ENCODE measurements around the gene SLC16A2.

- TF ChIP-seq CTCF (IDR thresholded peaks at IDR 0.05; ENCODE audit: borderline replicate concordance, extremely low read depth, low read length, poor library complexity, severe bottlenecking) (no peak), EZH2 (IDR thresholded peaks at IDR 0.05; ENCODE audit: borderline replicate concordance, low read depth, low read length, severe bottlenecking) (no peak)
Measured at GRCh38 chrX:74551934-74552333, 130.6 kb downstream of the SLC16A2 start.

Data from DND-41 (cell line).